Fibroblast of lung (primary cell): ENCODE data around the gene AVPI1. TPM values are rescaled to one million over a fixed set of nuclear protein-coding genes. Genes with fewer than 3 reads are reported as not detected.
"Not testable (repeated sequence)": the region's sequence is repeated elsewhere in the genome, so short reads cannot be mapped to it uniquely, and the experiment has no call there.

ENCODE experiments used
- DNase-seq, 2 donors: peaks; one replicate each; pipeline versions ENCODE4 v3.0.0 to v3.0.0-alpha.2; 2010; ENCODE audit warnings: low read depth in 2 of 2
- H2AFZ ChIP-seq: 2 replicates; pipeline ENCODE4 v1.5.1; 2012; ENCODE audit warnings: low read length, control low read depth, inconsistent platforms
- H3K27ac ChIP-seq: 2 replicates; pipeline ENCODE4 v1.5.1; 2011; ENCODE audit warnings: low read length, control low read depth; ENCODE audit not compliant: insufficient read depth
- H3K27me3 ChIP-seq: 2 replicates; pipeline ENCODE4 v1.5.1; 2011; ENCODE audit warnings: mild to moderate bottlenecking, low read length; ENCODE audit not compliant: control insufficient read depth, insufficient read depth
- H3K36me3 ChIP-seq: 2 replicates; pipeline ENCODE4 v1.5.1; 2011; ENCODE audit warnings: low read length; ENCODE audit not compliant: control insufficient read depth, insufficient read depth
- H3K4me1 ChIP-seq: 2 replicates; pipeline ENCODE4 v1.5.1; 2011; ENCODE audit warnings: low read length; ENCODE audit not compliant: control insufficient read depth, insufficient read depth; ENCODE audit errors: extremely low read depth
- H3K4me2 ChIP-seq: 2 replicates; pipeline ENCODE4 v1.5.1; 2011; ENCODE audit warnings: low read length, control low read depth; ENCODE audit not compliant: insufficient read depth; ENCODE audit errors: extremely low read depth
- H3K4me3 ChIP-seq, 4 experiments: fragments of 200-600 bp in 1 of 4; sonication (generic) in 1 of 4; replicated peaks in 1 of 4; 2 replicates each; pipeline ENCODE4 v1.5.1; 2011 to 2016; ENCODE audit warnings: low read length in 4 of 4, low read depth in 3 of 4, mild to moderate bottlenecking in 3 of 4, control low read depth in 2 of 4, inconsistent platforms in 1 of 4, mixed read lengths in 1 of 4; ENCODE audit not compliant: insufficient read depth in 1 of 4; ENCODE audit errors: control extremely low read depth in 1 of 4
- H3K79me2 ChIP-seq: 2 replicates; pipeline ENCODE4 v1.5.1; 2012; ENCODE audit warnings: mild to moderate bottlenecking, low read length, inconsistent platforms; ENCODE audit not compliant: control insufficient read depth, insufficient read depth
- H3K9ac ChIP-seq: 2 replicates; pipeline ENCODE4 v1.5.1; 2011; ENCODE audit warnings: mild to moderate bottlenecking, low read length, control low read depth; ENCODE audit not compliant: insufficient read depth
- H3K9me3 ChIP-seq: 2 replicates; pipeline ENCODE4 v1.5.1; 2012; ENCODE audit warnings: low read depth, low read length; ENCODE audit not compliant: control insufficient read depth, insufficient read depth
- H4K20me1 ChIP-seq: 2 replicates; pipeline ENCODE4 v1.5.1; 2011; ENCODE audit warnings: low read length; ENCODE audit not compliant: control insufficient read depth, insufficient read depth; ENCODE audit errors: extremely low read depth
- EZH2 ChIP-seq: IDR thresholded peaks from 2 replicates; pipeline ENCODE4 v1.5.1; 2012; ENCODE audit warnings: low read length, control low read depth, mild to moderate bottlenecking; ENCODE audit errors: missing control alignments
- polyA plus RNA-seq, 2 donors: library from polyadenylated mRNA; depleted of rRNA in 1 of 2; stranded (reverse) in 1 of 2; unstranded in 1 of 2; fragments of >200 nt; gene quantifications; 2 replicates each; pipeline ENCODE4 v1.2.1, GENCODE V29; 2011 to 2012; ENCODE audit warnings: missing spikeins in 1 of 2
- total RNA-seq: library from RNA; depleted of rRNA; stranded (reverse); fragments of >200 nt; gene quantifications from 2 replicates; pipeline ENCODE4 v1.2.1, GENCODE V29; 2014
- TF ChIP-seq, protein P1 (sequence below), 2 donors: IDR thresholded peaks in 1 of 2; conservative IDR thresholded peaks in 1 of 2; 1 replicate in 1 of 2; 2 replicates in 1 of 2; pipeline ENCODE4 v1.5.1; 2011 to 2012; ENCODE audit warnings: low read length in 2 of 2, control low read depth in 1 of 2, inconsistent platforms in 1 of 2, low read depth in 1 of 2, mild to moderate bottlenecking in 1 of 2

AVPI1 gene
- total and polyA plus RNA-seq, 2 donors (not counting 1 experiment from before 2014, with no cell fraction given): 14.3 to 77.5 TPM

DNA sequence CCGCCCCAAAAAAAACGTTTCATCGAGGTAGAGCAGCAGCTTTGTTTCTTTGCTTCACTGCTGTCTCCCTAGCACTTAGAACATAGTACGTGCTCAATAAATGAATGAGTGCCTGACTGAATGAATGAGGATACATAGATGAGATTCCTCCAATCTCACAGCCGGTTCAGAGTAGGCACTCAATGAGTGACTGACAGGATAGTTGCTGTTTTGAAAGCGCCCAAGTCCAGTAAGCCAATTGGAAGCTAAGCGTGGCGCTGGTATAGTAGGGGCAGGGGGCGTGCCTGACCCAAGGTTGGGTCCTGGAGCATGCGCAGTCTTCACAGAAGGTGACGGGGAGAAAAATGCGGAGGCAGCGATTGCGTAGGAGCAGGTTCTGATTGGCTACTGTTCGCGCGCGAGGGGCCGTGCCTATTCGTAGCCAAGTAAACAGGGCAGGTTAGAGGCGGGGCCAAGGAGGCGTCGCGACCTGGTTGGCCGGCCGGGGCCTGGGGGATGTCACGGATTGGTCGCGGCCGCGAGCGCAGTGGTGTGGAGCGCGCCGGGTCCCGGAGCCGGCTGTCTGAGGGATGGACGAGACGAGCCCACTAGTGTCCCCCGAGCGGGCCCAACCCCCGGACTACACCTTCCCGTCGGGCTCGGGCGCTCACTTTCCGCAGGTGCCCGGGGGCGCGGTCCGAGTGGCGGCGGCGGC, 46.7 kb downstream of the AVPI1 start, which contains the start of gene PI4K2A:
TSS of gene PI4K2A (plus strand) at position 498 of the 694 bp plus-strand sequence. CDS start at position 570, 72 bp downstream.
- Histone ChIP-seq H3K79me2 (peaks cover 39% of the 10 kb centered on the region), H4K20me1 (no peaks in the 10 kb centered on the region), H3K27ac (peak within 1 kb of the TSS; percentile 95), H3K9me3 (no peaks in the 10 kb centered on the region), H3K9ac (peak within 1 kb of the TSS; percentile 94), H3K4me2 (peak within 1 kb of the TSS; percentile 85), H2AFZ (peak within 1 kb of the TSS; percentile 82), H3K4me3 (peak within 1 kb of the TSS; percentile 69 to 99 (median 90)), H3K4me1 (peaks cover 2% of the 10 kb centered on the region), H3K27me3 (no peaks in the 10 kb centered on the region), H3K36me3 (peaks cover 3% of the 10 kb centered on the region)
- no peak for TF ChIP-seq EZH2
- TF ChIP-seq, protein P1, sequence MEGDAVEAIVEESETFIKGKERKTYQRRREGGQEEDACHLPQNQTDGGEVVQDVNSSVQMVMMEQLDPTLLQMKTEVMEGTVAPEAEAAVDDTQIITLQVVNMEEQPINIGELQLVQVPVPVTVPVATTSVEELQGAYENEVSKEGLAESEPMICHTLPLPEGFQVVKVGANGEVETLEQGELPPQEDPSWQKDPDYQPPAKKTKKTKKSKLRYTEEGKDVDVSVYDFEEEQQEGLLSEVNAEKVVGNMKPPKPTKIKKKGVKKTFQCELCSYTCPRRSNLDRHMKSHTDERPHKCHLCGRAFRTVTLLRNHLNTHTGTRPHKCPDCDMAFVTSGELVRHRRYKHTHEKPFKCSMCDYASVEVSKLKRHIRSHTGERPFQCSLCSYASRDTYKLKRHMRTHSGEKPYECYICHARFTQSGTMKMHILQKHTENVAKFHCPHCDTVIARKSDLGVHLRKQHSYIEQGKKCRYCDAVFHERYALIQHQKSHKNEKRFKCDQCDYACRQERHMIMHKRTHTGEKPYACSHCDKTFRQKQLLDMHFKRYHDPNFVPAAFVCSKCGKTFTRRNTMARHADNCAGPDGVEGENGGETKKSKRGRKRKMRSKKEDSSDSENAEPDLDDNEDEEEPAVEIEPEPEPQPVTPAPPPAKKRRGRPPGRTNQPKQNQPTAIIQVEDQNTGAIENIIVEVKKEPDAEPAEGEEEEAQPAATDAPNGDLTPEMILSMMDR (conservative IDR thresholded peaks at IDR 0.05 in 1 of 2, IDR thresholded peaks at IDR 0.05 in 1 of 2; ENCODE audit: low read depth in 1 of 2, low read length in 2 of 2): no peak
- peak; percentile 98 to 99 for DNase-seq

DNA sequence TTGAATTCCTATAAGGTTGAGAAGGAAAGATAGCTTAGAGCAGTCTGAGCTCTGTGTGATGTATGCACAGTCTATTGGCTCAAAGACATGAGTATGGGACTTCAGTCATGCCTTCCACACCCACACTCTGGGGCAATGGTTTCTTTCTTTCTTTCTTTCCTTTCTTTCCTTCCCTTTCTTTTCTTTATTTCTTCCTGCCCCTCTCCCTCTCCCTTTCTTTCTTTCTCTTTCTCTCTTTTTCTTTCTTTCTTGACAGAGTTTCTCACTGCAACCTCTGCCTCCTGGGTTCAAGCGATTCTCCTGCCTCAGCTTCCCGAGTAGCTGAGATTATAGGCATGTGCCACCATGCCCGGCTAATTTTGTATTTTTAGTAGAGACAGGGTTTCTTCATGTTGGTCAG, 48.0 kb downstream of the AVPI1 start:
- not testable (repeated sequence) for H2AFZ ChIP-seq, H3K27me3 ChIP-seq, H3K4me2 ChIP-seq, H3K9ac ChIP-seq, H3K9me3 ChIP-seq, H3K4me3 ChIP-seq, H3K27ac ChIP-seq, DNase-seq, H3K36me3 ChIP-seq, H3K4me1 ChIP-seq, H4K20me1 ChIP-seq
- H3K79me2 ChIP-seq: peaks cover 30% of the 10 kb centered on the region

DNA sequence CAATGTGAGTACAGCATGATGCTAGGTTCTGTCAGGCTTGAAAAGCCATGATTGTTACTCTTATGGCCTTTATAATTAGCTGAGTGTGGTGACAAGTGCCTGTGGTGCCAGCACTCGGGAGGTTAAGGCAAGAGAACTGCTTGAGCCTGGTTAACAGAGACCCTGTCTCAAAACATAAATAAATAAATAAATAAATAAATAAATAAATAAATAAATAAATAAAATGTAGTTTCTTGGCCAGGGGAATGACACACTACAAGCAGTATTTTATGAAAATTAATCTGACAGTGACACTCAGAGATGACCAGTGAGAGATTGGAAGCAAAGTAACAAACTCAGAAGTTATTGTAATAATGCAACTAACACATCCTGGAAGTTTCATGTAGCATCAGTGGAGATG, 51.5 kb downstream of the AVPI1 start:
- Histone ChIP-seq H3K27ac (no peak overlapping the region), H3K79me2 (no peaks in the 10 kb centered on the region), H4K20me1 (no peaks in the 10 kb centered on the region), H3K4me2 (no peak overlapping the region), H3K9ac (no peak overlapping the region), H2AFZ (no peak overlapping the region), H3K9me3 (no peaks in the 10 kb centered on the region), H3K4me1 (peaks cover 5% of the 10 kb centered on the region), H3K4me3 (no peak overlapping the region), H3K36me3 (no peaks in the 10 kb centered on the region), H3K27me3 (no peaks in the 10 kb centered on the region)
- TF ChIP-seq, protein P1 (conservative IDR thresholded peaks at IDR 0.05 in 1 of 2, IDR thresholded peaks at IDR 0.05 in 1 of 2; ENCODE audit: low read depth in 1 of 2, low read length in 2 of 2): no peak
- no peak for TF ChIP-seq EZH2
- DNase-seq: no peak
